Vagina (tissue), 2 donors: ENCODE measurements around the gene MUC3A. TPM values are rescaled to one million over a fixed set of nuclear protein-coding genes. Genes with fewer than 3 reads are reported as not detected.

ENCODE experiments used
- DNase-seq, 2 donors: peaks; one replicate each; pipeline ENCODE4 v3.0.0-alpha.2; 2017; ENCODE audit errors: extremely low spot score in 2 of 2
- H3K27ac ChIP-seq: fragments of 200-600 bp; sonication (generic); one replicate; pipeline ENCODE4 v1.5.1; 2019
- H3K27me3 ChIP-seq: fragments of 200-600 bp; sonication (generic); one replicate; pipeline ENCODE4 v1.5.1; 2019
- H3K36me3 ChIP-seq, 2 donors: fragments of 200-600 bp; sonication (generic); one replicate each; pipeline ENCODE4 v1.5.1; 2017 to 2019
- H3K4me1 ChIP-seq: fragments of 200-600 bp; sonication (generic); one replicate; pipeline ENCODE4 v1.5.1; 2019
- H3K4me3 ChIP-seq, 2 donors: fragments of 200-600 bp; sonication (generic); 1 replicate in 1 of 2; 2 replicates in 1 of 2; pipeline ENCODE4 v1.5.1; 2016 to 2019
- H3K9me3 ChIP-seq: fragments of 200-600 bp; sonication (generic); one replicate; pipeline ENCODE4 v1.5.1; 2019
- POLR2A ChIP-seq, 2 donors: fragments of 450-650 bp; IDR thresholded peaks; one replicate each; pipeline ENCODE4 v1.6.1; 2017; ENCODE audit warnings: antibody characterized with exemption in 2 of 2, mild to moderate bottlenecking in 2 of 2, moderate library complexity in 2 of 2
- POLR2AphosphoS5 ChIP-seq, 2 donors: sonication (generic); formaldehyde crosslinking; IDR thresholded peaks; one replicate each; pipeline ENCODE4 v1.9.0; 2017; ENCODE audit warnings: antibody characterized with exemption in 2 of 2, mild to moderate bottlenecking in 2 of 2, low read depth in 1 of 2; ENCODE audit not compliant: insufficient read depth in 1 of 2
- intact Hi-C: fragments of 100-400 bp; cut with DNase I; formaldehyde crosslinking; loops from one replicate; pipeline ENCODE4 v1.15.1; 2023
- total RNA-seq: library from RNA; depleted of rRNA; stranded (reverse); fragments of >200 nt; gene quantifications from one replicate; pipeline ENCODE4 v1.2.3, GENCODE V29; 2016
- TF ChIP-seq, protein P1 (sequence below), 3 experiments: fragments of 450-650 bp in 2 of 3; fragments of 200-600 bp in 1 of 3; sonication (generic) in 1 of 3; IDR thresholded peaks; one replicate each; pipeline ENCODE4 v1.5.1; 2017 to 2019; ENCODE audit warnings: antibody characterized with exemption in 3 of 3, mild to moderate bottlenecking in 2 of 3, moderate library complexity in 2 of 3

MUC3A gene
- total RNA-seq, 1 donor from 2014 or later: 0.49 TPM

DNA sequence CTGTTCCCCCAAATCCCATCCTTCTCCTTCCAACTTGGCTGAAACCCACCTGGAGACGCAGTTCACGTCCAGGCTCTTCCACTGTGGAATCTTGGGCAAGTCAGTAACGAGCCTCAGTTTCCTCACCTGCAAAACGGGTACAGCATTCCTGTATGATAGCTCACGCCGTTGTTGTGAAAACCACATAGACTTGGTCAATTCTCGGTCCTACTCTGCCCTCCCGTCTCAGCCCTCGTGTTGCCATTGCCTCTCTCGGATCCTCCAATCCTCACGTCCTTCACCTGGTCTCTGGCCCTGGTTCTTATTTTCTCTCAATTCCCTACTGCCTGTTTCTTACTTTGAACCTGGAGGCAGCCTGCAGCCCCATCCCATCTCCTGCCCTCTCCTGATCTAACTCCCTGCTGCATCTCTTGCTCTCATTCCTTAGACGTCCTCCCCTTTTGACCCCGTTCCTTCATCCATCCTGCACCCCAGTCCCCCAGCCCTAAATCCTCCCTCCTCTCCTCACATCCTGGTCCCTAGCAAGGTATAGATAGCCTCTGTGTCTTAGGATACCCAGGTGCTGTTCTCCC, 18.0 kb downstream of the MUC3A start:
- TF ChIP-seq POLR2A (IDR thresholded peaks at IDR 0.05) (no peak), POLR2AphosphoS5 (IDR thresholded peaks at IDR 0.05; ENCODE audit: insufficient read depth in 1 of 2, low read depth in 1 of 2) (no peak)
- TF ChIP-seq, protein P1, sequence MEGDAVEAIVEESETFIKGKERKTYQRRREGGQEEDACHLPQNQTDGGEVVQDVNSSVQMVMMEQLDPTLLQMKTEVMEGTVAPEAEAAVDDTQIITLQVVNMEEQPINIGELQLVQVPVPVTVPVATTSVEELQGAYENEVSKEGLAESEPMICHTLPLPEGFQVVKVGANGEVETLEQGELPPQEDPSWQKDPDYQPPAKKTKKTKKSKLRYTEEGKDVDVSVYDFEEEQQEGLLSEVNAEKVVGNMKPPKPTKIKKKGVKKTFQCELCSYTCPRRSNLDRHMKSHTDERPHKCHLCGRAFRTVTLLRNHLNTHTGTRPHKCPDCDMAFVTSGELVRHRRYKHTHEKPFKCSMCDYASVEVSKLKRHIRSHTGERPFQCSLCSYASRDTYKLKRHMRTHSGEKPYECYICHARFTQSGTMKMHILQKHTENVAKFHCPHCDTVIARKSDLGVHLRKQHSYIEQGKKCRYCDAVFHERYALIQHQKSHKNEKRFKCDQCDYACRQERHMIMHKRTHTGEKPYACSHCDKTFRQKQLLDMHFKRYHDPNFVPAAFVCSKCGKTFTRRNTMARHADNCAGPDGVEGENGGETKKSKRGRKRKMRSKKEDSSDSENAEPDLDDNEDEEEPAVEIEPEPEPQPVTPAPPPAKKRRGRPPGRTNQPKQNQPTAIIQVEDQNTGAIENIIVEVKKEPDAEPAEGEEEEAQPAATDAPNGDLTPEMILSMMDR (IDR thresholded peaks at IDR 0.05): no peak
- Histone ChIP-seq H3K27me3 (no peaks in the 10 kb centered on the region), H3K9me3 (no peaks in the 10 kb centered on the region), H3K36me3 (no peaks in the 10 kb centered on the region), H3K4me3 (no peak overlapping the region), H3K4me1 (peaks cover 19% of the 10 kb centered on the region), H3K27ac (no peak overlapping the region)
- DNase-seq: no peak
- intact Hi-C loops: no loop called here

GRCh38 chr7:100968031-100968430, 18.7 kb downstream of the MUC3A start:
- Histone ChIP-seq H3K4me3 (no peak overlapping the region), H3K27me3 (no peaks in the 10 kb centered on the region), H3K4me1 (peaks cover 19% of the 10 kb centered on the region), H3K27ac (no peak overlapping the region), H3K9me3 (no peaks in the 10 kb centered on the region), H3K36me3 (no peaks in the 10 kb centered on the region)
- TF ChIP-seq, protein P1 (IDR thresholded peaks at IDR 0.05): no peak
- TF ChIP-seq POLR2AphosphoS5 (IDR thresholded peaks at IDR 0.05; ENCODE audit: insufficient read depth in 1 of 2, low read depth in 1 of 2) (no peak), POLR2A (IDR thresholded peaks at IDR 0.05) (no peak)
- intact Hi-C loops: no loop called here
- no peak for DNase-seq

DNA sequence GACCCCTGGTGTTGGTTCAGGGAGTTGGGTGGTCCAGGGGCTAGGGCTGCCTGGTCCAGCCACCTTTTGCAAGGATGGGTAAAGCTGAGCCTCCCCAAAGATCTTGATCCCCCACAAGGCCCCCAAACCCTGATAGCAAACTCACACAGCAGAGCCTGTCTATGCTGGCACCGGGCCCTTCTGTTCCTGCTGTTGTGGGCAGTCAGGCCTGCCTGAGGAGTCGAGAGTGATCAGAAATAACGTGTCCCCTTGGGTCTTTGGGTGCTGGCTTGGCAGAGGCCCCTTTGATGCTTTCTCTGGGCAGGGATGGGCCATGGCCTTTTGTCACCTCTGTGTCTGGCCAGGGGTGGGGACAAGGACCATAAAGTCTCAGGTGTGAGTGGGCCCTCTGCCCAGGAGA, 19.3 kb downstream of the MUC3A start:
- Histone ChIP-seq H3K36me3 (no peaks in the 10 kb centered on the region), H3K9me3 (no peaks in the 10 kb centered on the region), H3K4me3 (no peak overlapping the region), H3K27me3 (no peaks in the 10 kb centered on the region), H3K4me1 (peaks cover 19% of the 10 kb centered on the region), H3K27ac (no peak overlapping the region)
- no peak for DNase-seq
- no peak for TF ChIP-seq POLR2A (IDR thresholded peaks at IDR 0.05)
- no peak for TF ChIP-seq POLR2AphosphoS5 (IDR thresholded peaks at IDR 0.05; ENCODE audit: insufficient read depth in 1 of 2, low read depth in 1 of 2)
- intact Hi-C loops: no loop called here

DNA sequence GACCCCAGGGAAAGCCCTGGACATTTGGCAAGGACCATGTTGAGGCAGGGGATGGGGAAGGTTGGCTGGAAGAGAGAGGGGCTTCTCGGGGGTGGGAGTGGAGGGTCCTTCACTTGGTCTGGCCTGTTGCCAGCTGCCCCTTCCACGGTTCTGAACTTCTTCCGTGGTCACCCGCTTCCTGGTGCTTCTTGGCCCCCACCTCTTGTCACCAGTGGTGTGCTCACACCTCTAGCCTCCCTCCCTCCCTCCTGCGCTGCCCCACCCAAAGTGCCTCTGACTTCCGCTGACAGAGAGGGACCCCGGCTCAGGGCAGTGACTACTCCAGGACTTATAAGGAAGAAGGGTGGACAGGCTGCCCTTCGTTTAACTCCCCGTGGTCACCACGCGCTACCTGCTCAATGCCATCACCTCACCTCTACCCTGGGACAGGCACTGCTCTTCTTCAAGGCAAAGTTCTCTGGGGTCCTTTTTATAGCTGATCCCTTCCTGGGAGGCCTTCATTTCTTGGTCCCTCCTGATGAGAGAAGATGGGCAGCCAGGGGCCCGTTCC, 19.8 kb downstream of the MUC3A start, which contains the start of gene MUC12:
MUC12 (plus strand) TSS at position 500 of the 550 bp plus-strand sequence. CDS start 58 bp downstream, outside the sequence.
- no peak for DNase-seq
- TF ChIP-seq, protein P1 (IDR thresholded peaks at IDR 0.05): no peak
- TF ChIP-seq POLR2A (IDR thresholded peaks at IDR 0.05): no peak
- TF ChIP-seq POLR2AphosphoS5 (IDR thresholded peaks at IDR 0.05; ENCODE audit: insufficient read depth in 1 of 2, low read depth in 1 of 2): no peak
- Histone ChIP-seq H3K27ac (no peak within 1 kb of the TSS), H3K4me3 (no peak within 1 kb of the TSS), H3K4me1 (peaks cover 19% of the 10 kb centered on the region), H3K27me3 (no peaks in the 10 kb centered on the region), H3K36me3 (no peaks in the 10 kb centered on the region), H3K9me3 (no peaks in the 10 kb centered on the region)
- intact Hi-C loops: no loop called here

DNA sequence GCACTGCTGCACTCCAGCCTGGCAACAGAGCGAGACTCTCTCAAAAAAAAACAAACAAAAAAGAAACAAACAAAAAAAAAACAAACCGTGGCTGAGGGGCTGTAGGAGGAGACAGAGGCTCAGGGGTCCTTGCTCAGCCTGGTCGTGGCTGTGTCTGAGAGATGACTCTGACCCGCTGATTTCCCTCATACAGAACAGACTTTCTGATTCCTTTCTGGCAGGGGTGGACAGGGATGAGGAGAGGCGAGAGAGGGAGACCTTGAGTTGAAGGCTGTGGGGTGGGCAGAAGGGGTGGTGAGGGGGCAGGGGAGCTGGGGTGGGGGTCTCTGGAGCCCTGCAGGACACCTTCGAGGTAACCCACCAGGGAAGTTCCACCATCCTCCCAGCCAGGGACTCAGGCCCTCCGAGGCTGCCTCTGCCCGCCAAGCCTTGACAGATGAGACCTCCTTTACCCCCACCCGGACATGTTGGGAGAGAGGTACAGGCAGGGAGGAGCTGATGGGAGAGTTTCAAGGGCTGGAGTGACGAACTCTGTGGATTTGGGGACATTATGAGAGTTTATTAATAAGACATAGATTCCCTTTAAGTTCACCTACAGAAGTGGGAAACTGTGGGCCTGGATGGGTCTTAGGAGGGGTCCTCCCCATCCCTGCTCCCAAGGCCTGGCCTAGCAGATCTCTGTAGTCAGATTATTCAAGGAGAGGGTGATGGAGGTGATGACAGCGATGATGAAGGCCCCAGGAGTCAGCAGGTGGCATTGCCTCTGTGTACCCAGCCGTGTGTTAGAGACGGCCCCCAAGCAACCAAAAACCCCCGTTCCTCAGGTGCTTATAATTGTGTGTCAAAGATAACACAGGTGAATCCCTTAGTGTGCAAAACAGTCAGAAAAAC, 22.0 kb downstream of the MUC3A start:
- intact Hi-C loops: no loop called here
- Histone ChIP-seq H3K27ac (no peak overlapping the region), H3K9me3 (no peaks in the 10 kb centered on the region), H3K36me3 (no peaks in the 10 kb centered on the region), H3K27me3 (no peaks in the 10 kb centered on the region), H3K4me3 (no peak overlapping the region), H3K4me1 (peaks cover 8% of the 10 kb centered on the region)
- no peak for DNase-seq
- TF ChIP-seq POLR2A (IDR thresholded peaks at IDR 0.05) (no peak), POLR2AphosphoS5 (IDR thresholded peaks at IDR 0.05; ENCODE audit: insufficient read depth in 1 of 2, low read depth in 1 of 2) (no peak)
- TF ChIP-seq, protein P1 (IDR thresholded peaks at IDR 0.05): no peak
